ENCODE data around the gene FARP2.

GRCh38 chr2:241540401-241540770 is 184.3 kb downstream of the FARP2 start:
- TF ChIP-seq CTCF (IDR thresholded peaks at IDR 0.05; ENCODE audit: low read length) (no peak), EZH2 (IDR thresholded peaks at IDR 0.05; ENCODE audit: borderline replicate concordance, low read length) (no peak)
